Muscle layer of colon (tissue), 2 donors: ENCODE data around the gene HLF.

Experiments used
- H3K27ac ChIP-seq: one replicate; pipeline ENCODE4 v1.7.0; 2013; ENCODE audit warnings: low read depth, mild to moderate bottlenecking, low read length, moderate library complexity
- H3K27me3 ChIP-seq, 2 donors: one replicate each; pipeline ENCODE4 v1.7.0; 2013; ENCODE audit warnings: low read length in 2 of 2, mild to moderate bottlenecking in 2 of 2; ENCODE audit not compliant: insufficient read depth in 2 of 2, control insufficient read depth in 1 of 2
- H3K36me3 ChIP-seq: one replicate; pipeline ENCODE4 v1.7.0; 2013; ENCODE audit warnings: mild to moderate bottlenecking, low read length; ENCODE audit not compliant: insufficient read depth
- H3K4me1 ChIP-seq: one replicate; pipeline ENCODE4 v1.7.0; 2013; ENCODE audit warnings: mild to moderate bottlenecking, low read length; ENCODE audit not compliant: insufficient read depth
- H3K4me3 ChIP-seq, 2 donors: one replicate each; pipeline ENCODE4 v1.7.0; 2013; ENCODE audit warnings: low read length in 2 of 2, low read depth in 1 of 2, mild to moderate bottlenecking in 1 of 2, moderate library complexity in 1 of 2
- H3K9ac ChIP-seq: one replicate; pipeline ENCODE4 v1.7.0; 2013; ENCODE audit warnings: low read length
- H3K9me3 ChIP-seq: one replicate; pipeline ENCODE4 v1.7.0; 2013; ENCODE audit warnings: mild to moderate bottlenecking, low read length
- donor health status: abdominal sarcoma.
- donor health status: Adenocarcinoma of cecum.

Gene HLF

DNA sequence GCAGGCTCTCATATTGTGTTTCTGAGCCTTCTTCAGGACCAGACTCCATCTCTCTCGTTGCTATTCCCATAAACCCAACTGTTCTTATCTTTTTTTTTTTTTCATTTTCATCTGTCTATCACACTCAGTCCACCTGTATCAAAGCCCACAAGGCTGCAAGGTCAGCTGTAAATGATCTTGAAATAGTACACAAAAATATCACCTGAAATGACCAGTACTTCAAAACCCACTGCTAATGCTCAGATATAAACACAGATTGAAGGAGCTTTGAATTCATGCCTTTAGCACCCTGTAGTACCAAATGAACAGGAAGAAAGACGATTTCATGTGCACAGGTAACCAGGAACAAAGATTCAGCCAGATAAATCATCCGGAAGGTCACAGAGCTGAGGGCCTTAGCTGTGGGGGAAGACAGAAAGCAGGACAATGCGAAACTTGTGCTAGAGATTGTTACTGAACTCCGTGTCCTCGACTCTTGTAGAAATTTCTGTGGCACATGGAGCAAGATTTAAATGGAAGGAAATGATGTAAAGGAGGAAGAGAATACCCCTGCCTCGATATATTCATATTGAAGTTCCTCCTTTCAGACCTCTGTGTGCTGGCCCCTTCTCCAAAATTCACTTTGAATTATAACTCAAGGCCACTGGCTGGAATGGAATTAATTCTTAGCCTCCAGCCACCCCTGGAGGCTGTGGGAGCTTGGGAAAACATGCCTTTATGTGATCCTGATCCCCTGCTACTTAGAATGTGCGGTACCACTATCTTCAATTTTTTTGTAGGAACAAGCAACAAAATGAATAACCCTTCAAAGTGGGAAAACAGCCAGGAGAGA lies 4.1 kb downstream of the HLF start:
- no peak overlapping the region for H3K9ac ChIP-seq
- H3K27ac ChIP-seq, result peak overlapping the region; percentile 63
- peaks cover 0 to 4% of the 10 kb centered on the region in 2 donors for H3K27me3 ChIP-seq
- no peaks in the 10 kb centered on the region for H3K9me3 ChIP-seq
- peak overlapping the region in 1 of 2 donors; percentile 76 for H3K4me3 ChIP-seq
- H3K4me1 ChIP-seq, result peaks cover 60% of the 10 kb centered on the region
- H3K36me3 ChIP-seq, result peaks cover 18% of the 10 kb centered on the region

DNA sequence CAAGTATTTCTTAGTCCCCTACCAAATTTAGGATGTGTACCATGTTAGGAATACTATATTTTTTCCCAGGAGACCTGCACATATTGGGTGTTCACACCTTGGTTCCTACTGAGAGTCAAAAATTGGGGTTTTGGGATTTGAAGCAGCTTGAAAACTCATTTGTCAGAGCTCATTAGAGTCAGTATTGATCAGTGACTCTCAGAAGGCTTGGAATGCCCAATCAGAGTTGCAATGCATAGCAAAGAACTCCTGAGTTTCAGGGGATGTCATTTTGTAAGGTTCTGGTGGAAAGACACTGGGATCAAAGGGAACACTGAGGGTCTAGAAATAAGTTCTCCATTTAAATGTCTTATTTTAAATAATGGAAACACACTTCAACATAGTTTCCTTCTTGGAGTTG lies 5.1 kb downstream of the HLF start:
- no peaks in the 10 kb centered on the region for H3K27me3 ChIP-seq
- H3K9me3 ChIP-seq, result no peaks in the 10 kb centered on the region
- no peak overlapping the region for H3K27ac ChIP-seq
- H3K4me3 ChIP-seq, result peak overlapping the region in 1 of 2 donors; percentile 7
- H3K4me1 ChIP-seq, result peaks cover 63% of the 10 kb centered on the region
- no peak overlapping the region for H3K9ac ChIP-seq
- peaks cover 18% of the 10 kb centered on the region for H3K36me3 ChIP-seq

DNA sequence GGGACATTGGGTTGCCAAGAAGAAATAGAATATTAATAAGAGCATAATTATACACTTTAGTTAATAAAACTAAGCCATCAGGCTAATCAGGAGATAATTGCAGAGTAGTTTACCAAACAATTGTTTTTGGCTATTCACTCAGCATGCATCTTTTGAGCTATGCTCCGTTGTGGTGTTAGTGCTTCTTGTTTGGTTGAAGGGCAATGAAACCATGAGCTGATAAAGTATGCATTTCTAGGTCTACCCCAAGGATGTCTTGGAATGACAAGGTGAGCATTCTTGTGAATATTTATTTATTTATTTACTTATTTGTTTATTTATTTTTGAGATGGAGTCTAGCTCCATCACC lies 6.4 kb downstream of the HLF start:
- Histone ChIP-seq H3K27me3 (no peaks in the 10 kb centered on the region), H3K9ac (no peak overlapping the region), H3K4me1 (peaks cover 76% of the 10 kb centered on the region), H3K36me3 (peaks cover 18% of the 10 kb centered on the region), H3K9me3 (no peaks in the 10 kb centered on the region), H3K4me3 (no peak overlapping the region), H3K27ac (no peak overlapping the region)

DNA sequence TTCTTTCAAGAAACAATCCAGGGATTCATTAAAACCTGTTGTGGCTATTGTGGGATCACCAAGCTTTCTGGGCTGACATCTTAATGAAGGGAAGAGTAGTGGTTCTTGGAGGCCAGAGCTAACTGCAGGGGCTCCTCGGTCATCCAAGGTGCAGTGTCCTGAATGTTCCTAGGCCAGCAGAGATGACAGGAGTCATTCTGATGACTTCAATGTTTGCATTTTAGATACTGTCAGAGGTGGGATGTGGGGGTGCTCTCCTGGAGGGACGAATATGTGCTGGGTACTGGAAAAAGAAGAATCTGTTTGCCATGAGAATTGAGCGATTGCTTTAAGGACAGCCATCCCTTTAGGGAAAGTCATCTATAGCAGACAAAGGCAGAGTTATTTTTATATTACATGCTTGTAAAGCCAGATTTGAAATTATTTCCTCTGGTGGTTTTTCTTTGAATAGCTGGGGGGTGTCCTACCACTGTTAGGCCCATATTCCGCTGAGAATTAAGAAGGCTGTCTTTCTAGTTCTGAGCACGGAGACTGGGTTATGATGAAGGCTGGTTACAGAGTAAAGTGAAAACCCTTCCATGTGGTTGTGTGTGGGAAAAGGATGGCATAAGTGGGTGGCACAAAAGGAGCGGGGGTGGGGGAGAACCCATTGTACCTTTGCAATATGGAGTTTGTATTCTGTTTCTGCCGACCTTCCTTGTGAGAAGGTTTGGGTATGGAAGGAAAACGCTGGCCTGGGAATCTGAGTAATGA lies 7.4 kb downstream of the HLF start:
- Histone ChIP-seq H3K4me1 (peaks cover 85% of the 10 kb centered on the region), H3K27me3 (no peaks in the 10 kb centered on the region), H3K9ac (no peak overlapping the region), H3K36me3 (peaks cover 18% of the 10 kb centered on the region), H3K4me3 (no peak overlapping the region), H3K9me3 (no peaks in the 10 kb centered on the region), H3K27ac (peak overlapping the region; percentile 64)

DNA sequence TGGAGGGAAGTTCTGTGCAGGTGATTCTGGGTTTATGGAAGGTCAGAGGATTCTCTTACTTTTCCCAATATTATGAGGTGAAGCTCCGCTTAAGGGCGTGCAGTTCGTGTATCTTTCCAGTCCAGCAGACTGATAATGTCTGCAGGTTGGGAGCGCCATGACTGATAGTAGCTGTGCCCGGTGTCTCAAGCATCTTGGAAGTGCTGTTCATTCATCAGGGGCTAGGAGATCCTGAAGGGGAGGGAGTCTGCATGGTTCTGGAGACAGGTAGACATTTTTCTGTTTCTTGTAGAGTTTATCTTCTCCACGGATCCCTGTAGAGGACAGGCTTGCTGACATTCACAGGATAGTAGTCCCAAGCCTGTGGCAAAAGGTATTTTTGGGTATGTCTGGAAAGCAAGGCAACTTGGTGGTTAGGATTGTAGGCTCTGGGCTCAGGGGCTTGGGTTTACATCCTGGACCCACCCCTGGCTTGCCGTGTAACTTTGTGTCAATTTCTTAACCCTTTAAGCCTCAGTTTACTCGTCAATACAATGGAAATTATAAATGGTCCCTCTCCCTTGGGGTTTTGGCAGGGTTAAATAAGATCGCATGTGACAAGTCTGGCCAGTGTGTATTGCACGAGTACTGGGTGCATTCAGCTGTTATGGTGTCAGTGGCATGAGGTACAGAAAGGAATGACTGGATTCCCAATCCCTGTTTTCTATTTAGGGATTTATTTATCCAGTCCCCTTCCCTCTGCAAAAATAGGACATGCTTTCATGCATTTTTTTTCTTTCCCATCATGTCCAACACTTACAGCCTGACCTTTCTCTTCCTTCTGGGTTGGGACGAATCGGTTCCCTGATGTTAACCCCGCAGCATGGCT lies 8.2 kb downstream of the HLF start:
- Histone ChIP-seq H3K9ac (peak overlapping the region; percentile 12), H3K4me3 (peak overlapping the region in 1 of 2 donors; percentile 20)

DNA sequence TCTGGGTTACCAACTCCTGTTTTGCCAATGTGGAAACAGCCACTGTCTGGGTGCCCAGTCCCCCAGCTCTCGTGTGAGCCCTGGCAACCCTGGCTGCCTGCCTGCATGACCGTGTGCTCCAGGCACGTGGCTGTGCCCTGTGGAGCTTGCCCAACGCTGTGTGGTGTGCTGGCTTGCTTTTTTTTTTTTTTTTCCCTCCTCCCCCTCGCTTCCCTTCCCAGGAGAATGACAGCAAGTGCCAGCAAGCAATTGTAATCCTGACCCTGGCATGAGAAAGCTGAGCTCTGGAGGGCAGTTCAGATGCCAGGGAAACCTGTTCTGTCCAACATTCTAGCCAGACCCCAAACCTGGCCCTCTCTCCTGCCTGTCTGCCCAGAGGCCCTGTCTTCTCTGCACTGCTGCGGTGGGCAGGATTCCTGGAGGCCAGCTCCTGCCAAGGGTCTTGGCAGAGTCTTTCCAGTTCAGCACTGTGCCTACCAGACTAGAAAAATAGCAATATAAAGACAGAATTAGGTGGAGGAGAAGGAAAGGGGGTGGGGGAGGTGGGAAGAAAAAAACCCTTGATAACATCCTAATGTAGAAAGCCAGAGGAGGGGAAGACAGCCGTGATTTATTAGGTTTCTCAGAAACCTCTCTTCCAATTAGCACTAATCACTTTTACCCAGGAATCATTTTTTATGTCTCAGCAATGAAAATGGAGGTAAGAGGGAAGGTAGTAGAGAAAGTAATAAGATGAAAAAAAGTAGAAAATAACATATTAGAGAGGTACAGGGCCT lies 9.0 kb downstream of the HLF start:
- H3K27ac ChIP-seq, result peak overlapping the region; percentile 64
- no peaks in the 10 kb centered on the region for H3K9me3 ChIP-seq
- peak overlapping the region in 1 of 2 donors; percentile 20 for H3K4me3 ChIP-seq
- peak overlapping the region; percentile 12 for H3K9ac ChIP-seq
- no peaks in the 10 kb centered on the region for H3K27me3 ChIP-seq
- H3K36me3 ChIP-seq, result peaks cover 15% of the 10 kb centered on the region
- H3K4me1 ChIP-seq, result peaks cover 89% of the 10 kb centered on the region

More for the DNA sequence above, 8.2 kb downstream of the HLF start:
- peaks cover 89% of the 10 kb centered on the region for H3K4me1 ChIP-seq
- no peaks in the 10 kb centered on the region for H3K9me3 ChIP-seq
- peak overlapping the region; percentile 64 for H3K27ac ChIP-seq
- peaks cover 18% of the 10 kb centered on the region for H3K36me3 ChIP-seq
- no peaks in the 10 kb centered on the region for H3K27me3 ChIP-seq

DNA sequence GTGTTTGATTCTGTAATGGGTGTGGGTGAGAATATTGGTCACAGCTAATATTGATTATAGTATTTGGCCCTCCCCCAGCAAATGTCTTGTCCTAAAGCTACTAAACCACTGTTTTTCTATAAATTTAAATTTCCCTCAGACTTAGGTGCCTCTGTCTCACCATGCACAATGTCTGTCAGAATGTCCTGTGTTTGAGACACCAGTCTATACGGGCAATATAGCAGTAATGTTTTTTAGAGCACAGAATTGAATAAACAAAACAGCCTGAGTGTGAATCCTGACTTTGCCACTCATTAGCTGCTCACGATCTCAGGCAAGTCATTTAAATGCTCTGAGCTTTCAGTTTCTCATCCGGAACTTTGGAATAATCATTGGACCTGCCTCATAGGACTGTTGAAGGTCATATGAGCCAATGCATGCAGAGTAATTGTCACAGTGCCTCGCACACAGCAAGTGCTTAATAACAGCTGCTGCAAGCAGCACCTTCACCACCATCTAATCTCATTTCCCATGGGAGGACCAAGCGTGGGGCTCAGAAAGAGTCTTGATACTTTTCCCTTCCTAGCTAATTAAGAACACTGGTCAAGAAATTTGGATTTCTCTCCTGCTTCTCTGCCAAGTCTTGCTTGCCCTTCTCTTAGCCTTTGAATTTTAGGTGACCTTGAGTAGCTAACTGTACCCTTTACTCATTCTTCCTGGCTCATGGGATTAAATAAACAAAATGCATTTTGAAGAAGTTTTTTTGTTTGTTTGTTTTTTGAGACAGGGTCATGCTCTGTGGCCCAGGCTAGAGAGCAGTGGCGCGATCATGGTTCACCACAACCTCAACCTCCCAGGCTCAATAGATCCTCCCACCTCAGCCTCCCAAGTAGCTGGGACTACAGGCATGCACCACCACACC lies 9.8 kb downstream of the HLF start:
- peak overlapping the region; percentile 67 for H3K27ac ChIP-seq
- H3K36me3 ChIP-seq, result peaks cover 7% of the 10 kb centered on the region
- H3K4me3 ChIP-seq, result peak overlapping the region in 1 of 2 donors; percentile 8
- H3K27me3 ChIP-seq, result no peaks in the 10 kb centered on the region
- peak overlapping the region; percentile 12 for H3K9ac ChIP-seq
- no peaks in the 10 kb centered on the region for H3K9me3 ChIP-seq
- H3K4me1 ChIP-seq, result peaks cover 81% of the 10 kb centered on the region

DNA sequence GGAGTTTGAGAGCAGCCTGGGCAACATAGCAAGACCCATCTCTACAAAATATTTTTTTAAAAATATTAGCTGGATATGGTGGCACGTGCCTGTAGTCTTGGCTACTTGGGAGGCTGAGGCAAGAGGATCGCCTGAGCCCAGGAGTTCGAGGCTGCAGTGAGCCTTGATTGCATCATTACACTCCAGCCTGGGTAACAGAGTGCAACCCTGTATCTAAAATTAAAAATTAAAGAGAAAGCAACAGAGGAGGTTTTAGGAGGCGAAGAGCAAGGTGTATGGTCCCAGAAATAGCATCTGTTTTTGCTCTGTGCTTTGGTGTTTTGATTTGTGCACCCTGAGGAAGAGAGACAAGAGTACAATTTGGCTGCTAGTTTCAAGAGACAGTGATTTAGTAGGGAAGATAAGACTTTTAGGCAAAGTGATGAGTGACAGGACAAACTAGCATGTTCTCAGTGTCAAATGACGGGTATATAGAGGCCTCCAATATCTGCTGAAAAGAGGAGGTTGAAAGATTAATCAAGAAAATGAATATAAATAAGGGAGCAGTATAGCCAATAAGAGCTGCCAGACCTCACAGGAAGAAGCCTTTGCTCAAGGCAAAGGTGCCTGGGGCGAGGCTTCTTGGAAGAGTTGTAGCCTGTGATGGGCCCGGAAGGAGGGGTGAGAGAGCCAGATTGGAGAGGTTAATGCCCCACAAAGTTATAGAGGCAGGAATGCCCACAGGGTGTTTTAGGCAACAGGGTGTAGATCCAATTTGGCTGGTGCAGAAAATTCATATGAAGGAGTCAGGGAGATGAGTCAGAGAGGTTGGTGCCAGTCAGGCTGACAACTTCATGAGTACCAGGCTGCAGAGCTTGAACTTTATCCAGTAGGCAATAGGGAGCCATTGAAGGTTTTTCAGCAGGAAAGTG lies 11.4 kb downstream of the HLF start:
- Histone ChIP-seq H3K9me3 (no peaks in the 10 kb centered on the region), H3K9ac (no peak overlapping the region), H3K4me3 (no peak overlapping the region), H3K27me3 (no peaks in the 10 kb centered on the region), H3K27ac (peak overlapping the region; percentile 28), H3K36me3 (no peaks in the 10 kb centered on the region), H3K4me1 (peaks cover 72% of the 10 kb centered on the region)

DNA sequence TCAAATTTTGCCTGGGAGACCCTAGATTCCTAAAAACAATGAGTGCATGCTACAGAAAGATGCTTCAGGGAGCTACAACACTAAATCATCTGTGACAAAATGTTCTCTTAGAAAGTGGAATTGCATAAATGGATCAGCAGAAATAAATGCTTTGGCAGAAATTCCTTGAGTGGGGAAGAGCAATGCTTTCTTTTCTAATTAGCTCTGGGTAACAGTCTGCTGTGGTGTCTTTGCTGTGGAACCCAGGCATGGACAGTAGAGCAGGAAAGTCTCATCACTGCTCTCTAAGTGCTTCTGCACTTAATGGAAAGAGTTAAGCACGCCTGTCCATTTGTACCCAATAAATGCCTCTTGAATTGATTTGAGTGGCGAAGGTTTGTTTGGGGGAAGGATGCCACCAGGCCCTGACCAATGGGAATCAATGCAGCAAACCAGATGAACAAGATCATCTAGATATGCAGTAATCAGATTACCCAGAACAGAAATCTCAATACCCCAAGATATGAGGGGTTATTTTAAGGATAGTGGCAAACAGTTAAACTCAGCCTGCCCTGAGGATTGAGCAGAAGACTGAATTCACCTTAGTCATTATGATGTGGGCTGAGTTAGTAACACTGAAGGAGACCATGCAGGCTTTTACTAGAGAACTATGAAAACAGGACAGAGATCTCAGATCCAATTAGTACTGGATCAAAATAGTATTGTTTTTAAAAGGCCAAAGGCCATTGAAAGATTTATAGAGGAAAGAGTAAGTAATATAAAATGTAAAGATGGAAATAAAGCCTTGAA lies 13.6 kb downstream of the HLF start:
- H3K36me3 ChIP-seq, result no peaks in the 10 kb centered on the region
- no peak overlapping the region for H3K4me3 ChIP-seq
- peaks cover 75% of the 10 kb centered on the region for H3K4me1 ChIP-seq
- H3K27me3 ChIP-seq, result no peaks in the 10 kb centered on the region
- peak overlapping the region; percentile 14 for H3K9ac ChIP-seq
- no peaks in the 10 kb centered on the region for H3K9me3 ChIP-seq
- H3K27ac ChIP-seq, result peak overlapping the region; percentile 27
